GM12873 (cell line): ENCODE results near the gene ANP32B.

Experiments
- TF ChIP-seq, protein P1 (sequence below): IDR thresholded peaks from 2 replicates; pipeline ENCODE4 v1.5.1; 2012; ENCODE audit warnings: low read depth, mild to moderate bottlenecking, moderate library complexity, low read length, control low read depth; ENCODE audit not compliant: insufficient read depth; ENCODE audit errors: missing control alignments

ANP32B gene

DNA sequence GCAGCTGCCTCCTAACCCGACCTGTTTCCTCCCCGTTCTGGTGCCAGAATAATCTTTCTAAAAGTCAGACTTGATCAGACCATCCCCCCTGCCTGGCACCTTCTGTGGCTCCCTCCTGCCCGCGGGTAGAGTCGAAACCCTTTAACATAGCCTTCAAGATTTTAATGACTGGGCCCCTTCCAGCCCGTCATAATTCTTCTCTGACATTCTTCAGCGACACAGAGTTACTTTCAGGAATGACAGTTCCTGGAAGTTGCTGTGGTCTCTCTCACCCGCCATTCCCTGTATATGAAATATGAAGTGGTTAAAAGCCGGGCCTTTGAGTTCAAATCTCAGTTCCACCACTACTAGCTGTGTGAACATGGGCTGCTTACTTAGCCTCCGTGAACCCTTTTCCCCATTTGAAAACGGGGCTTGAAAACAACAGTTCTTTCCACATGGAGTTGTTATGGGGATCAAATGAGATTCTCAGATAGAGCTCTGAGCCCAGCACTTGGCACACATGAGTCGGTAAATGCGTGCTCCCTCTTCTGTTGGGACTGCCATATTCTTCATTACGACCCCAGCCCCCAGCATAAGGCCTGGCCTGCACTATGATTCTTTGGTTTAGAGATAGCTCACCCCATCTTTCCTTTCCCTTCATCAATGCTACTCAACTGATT lies 74.1 kb downstream of the ANP32B start:
- TF ChIP-seq, protein P1, sequence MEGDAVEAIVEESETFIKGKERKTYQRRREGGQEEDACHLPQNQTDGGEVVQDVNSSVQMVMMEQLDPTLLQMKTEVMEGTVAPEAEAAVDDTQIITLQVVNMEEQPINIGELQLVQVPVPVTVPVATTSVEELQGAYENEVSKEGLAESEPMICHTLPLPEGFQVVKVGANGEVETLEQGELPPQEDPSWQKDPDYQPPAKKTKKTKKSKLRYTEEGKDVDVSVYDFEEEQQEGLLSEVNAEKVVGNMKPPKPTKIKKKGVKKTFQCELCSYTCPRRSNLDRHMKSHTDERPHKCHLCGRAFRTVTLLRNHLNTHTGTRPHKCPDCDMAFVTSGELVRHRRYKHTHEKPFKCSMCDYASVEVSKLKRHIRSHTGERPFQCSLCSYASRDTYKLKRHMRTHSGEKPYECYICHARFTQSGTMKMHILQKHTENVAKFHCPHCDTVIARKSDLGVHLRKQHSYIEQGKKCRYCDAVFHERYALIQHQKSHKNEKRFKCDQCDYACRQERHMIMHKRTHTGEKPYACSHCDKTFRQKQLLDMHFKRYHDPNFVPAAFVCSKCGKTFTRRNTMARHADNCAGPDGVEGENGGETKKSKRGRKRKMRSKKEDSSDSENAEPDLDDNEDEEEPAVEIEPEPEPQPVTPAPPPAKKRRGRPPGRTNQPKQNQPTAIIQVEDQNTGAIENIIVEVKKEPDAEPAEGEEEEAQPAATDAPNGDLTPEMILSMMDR = no peak

DNA sequence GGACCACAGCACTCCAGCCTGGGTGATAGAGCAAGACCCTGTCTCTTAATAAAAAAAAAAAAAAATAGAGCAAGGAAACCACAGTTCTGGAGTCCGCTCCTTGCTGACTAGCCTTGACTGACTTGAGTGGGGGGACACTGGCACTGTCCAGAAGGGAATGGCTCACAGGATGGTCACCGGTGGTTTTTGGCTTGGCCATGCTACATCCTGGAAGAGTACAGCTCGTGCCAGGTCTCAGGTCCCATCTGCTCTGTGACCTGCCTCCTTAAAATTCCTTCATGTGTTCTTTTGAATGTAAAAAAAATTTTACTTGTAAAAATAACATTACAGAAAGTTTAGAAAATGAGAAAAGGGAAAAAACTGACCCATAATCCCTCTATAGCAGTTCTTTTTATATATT lies 79.0 kb downstream of the ANP32B start:
- TF ChIP-seq, protein P1 = no peak

DNA sequence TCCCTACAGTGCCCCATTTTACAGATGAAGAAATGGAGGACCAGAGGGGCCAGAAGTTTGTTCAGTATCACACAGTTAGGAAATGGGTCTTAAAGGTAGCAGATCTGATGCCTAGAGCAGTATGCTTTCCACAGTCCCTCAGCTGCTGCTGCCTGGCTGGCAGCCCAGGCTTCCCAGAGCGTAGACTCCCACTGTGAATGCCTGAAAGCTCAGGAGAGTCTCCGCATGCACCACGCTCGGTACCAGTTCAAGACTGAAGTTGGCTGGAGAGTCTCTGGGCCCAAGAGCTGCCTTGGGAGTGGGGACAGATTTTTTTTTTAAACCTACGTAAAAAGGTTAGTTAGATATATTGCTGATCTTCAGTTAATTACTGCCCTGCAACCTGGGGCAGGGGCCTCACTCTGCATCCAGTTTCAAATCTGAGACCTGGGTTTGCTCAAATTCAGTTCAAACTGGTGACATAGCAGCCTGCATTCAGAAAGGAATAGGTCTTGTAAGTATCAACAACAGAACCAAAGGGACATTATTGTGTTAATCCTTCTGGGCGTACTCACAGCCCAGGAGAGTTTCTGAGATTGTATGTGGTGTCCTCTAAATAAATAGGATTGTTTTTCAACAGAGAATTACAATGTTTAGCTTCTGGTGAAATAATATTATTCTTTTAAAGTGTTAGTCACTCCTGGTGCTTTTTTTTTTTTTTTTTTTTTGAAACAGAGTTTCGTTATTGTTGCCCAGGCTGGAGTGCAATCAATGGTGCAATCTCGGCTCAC lies 81.7 kb downstream of the ANP32B start:
- TF ChIP-seq, protein P1 = no peak
